ENCODE results near the gene DISP3.

The DISP3 gene

DNA sequence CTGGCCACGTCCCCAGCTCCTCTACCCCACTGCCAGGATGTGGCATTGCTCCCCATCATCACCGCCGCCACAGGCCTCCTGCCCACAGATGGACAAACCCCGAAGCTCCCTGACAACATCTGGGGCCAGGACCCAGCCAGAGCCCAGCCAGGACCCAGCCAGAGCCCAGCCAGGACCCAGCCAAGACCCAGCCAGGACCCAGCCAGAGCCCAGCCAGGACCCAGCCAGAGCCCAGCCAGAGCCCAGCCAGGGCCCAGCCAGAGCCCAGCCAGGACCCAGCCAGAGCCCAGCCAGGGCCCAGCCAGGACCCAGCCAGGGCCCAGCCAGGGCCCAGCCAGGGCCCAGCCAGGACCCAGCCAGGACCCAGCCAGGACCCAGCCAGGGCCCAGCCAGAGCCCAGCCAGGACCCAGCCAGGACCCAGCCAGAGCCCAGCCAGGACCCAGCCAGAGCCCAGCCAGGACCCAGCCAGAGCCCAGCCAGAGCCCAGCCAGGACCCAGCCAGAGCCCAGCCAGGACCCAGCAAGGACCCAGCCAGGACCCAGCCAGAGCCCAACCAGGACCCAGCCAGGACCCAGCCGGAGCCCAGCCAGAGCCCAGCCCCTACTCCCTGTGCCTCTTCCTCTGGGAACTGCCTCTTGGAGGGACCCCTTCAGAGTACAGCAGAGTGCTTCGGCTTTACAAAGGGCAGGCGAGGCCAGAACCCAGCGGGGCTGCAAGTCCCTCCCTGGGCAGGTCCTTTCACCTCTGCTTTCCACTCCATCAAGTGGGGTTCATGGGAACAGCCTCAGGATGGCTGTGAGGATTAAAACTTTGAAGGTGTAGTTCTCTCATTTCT is 43.7 kb downstream of the DISP3 start:
- Mint-ChIP-seq H3K4me3 (no peak overlapping the region), H3K36me3 (ENCODE audit: low read depth) (no peaks in the 10 kb centered on the region), H3K27ac (no peak overlapping the region), H3K4me1 (ENCODE audit: low read depth) (no peaks in the 10 kb centered on the region), H3K9me3 (no peaks in the 10 kb centered on the region), H3K27me3 (no peaks in the 10 kb centered on the region)
- peak; percentile 13 for DNase-seq

DNA sequence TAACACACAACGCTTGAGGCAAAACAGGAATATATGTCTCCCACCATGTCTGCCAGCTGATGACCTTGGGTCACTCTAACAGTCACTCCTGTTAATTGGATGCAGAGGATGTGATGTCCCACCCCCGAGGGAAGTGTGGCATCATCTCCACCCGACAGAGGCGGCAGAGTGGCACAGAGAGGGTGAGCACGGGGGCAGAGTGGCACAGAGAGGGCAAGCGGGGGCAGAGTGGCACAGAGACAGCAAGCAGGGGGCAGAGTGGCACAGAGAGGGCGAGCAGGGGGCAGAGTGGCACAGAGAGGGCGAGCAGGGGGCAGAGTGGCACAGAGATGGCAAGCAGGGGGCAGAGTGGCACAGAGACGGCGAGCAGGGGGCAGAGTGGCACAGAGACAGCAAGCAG is 44.3 kb downstream of the DISP3 start:
- H3K36me3 Mint-ChIP-seq (ENCODE audit: low read depth), result no peaks in the 10 kb centered on the region
- no peak for DNase-seq
- H3K4me3 Mint-ChIP-seq, result no peak overlapping the region
- H3K9me3 Mint-ChIP-seq, result no peaks in the 10 kb centered on the region
- no peak overlapping the region for H3K27ac Mint-ChIP-seq
- H3K4me1 Mint-ChIP-seq (ENCODE audit: low read depth), result no peaks in the 10 kb centered on the region
- H3K27me3 Mint-ChIP-seq, result no peaks in the 10 kb centered on the region

DNA sequence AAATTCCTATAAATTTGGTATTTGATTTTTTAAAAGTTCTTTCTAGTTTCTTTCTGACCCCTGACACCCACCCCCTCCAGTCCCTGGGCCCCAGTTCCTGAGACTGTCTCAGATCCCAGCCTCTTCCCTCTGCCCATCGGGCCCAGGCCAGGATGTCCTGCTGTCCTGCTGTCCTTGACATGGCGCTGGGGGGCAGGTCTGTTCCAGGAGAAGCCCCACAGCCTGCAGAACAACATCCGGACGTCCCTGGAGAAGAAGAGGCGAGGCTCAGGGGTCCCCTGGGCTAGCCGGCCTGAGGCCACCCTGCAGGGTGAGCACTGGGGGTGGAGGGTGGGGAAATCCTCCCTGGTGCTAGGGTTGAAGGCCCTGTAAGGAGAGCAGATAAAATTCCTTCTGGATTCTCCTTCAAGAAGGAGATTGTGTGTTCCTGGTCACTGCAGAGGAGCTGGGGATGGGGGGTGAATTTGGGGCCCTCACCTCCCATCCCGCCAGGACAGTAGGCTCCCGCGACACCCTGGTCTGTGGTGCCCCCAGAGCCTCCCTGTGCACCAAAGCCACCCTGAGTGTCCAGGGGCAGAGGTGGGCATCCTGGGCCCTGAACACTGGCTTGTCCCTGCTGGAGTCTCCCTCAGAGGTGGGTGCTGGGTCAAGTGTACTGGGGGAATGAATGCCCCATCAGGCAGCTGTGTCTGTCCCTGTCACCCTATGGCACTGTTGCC is 45.0 kb downstream of the DISP3 start:
- Mint-ChIP-seq H3K36me3 (ENCODE audit: low read depth) (no peaks in the 10 kb centered on the region), H3K9me3 (no peaks in the 10 kb centered on the region), H3K27me3 (no peaks in the 10 kb centered on the region), H3K27ac (no peak overlapping the region), H3K4me1 (ENCODE audit: low read depth) (no peaks in the 10 kb centered on the region), H3K4me3 (no peak overlapping the region)
- no peak for DNase-seq

- Mint-ChIP-seq H3K27me3 (no peaks in the 10 kb centered on the region), H3K4me1 (ENCODE audit: low read depth) (no peaks in the 10 kb centered on the region), H3K36me3 (ENCODE audit: low read depth) (no peaks in the 10 kb centered on the region), H3K4me3 (no peak overlapping the region), H3K27ac (no peak overlapping the region), H3K9me3 (no peaks in the 10 kb centered on the region)
- no peak for DNase-seq
Observed at GRCh38 chr1:11524465-11525150, 45.7 kb downstream of the DISP3 start.

DNA sequence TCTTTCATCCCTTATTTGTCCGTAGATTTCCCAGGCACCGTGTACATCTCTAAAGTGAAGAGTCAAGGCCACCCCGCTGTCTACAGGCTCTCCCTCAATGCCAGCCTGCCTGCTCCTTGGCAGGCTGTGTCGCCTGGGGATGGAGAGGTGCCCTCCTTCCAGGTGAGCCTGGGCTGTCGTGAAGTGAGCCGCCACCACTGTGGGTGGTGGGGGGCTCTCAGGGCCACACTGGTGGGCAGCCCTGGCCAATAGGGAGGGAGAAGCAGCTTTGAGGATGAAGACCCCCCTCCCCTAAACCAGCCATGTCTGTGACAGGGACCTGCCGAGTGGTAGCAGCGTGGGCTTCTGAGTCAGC is 46.2 kb downstream of the DISP3 start:
- H3K27ac Mint-ChIP-seq, result no peak overlapping the region
- no peak overlapping the region for H3K4me3 Mint-ChIP-seq
- no peaks in the 10 kb centered on the region for H3K36me3 Mint-ChIP-seq (ENCODE audit: low read depth)
- H3K27me3 Mint-ChIP-seq, result no peaks in the 10 kb centered on the region
- no peak for DNase-seq
- no peaks in the 10 kb centered on the region for H3K9me3 Mint-ChIP-seq
- no peaks in the 10 kb centered on the region for H3K4me1 Mint-ChIP-seq (ENCODE audit: low read depth)

GRCh38 chr1:11525516-11525915 is 46.6 kb downstream of the DISP3 start:
- H3K4me1 Mint-ChIP-seq (ENCODE audit: low read depth), result no peaks in the 10 kb centered on the region
- H3K27me3 Mint-ChIP-seq, result no peaks in the 10 kb centered on the region
- no peak overlapping the region for H3K27ac Mint-ChIP-seq
- DNase-seq, result no peak
- no peaks in the 10 kb centered on the region for H3K36me3 Mint-ChIP-seq (ENCODE audit: low read depth)
- no peaks in the 10 kb centered on the region for H3K9me3 Mint-ChIP-seq
- H3K4me3 Mint-ChIP-seq, result no peak overlapping the region

- no peaks in the 10 kb centered on the region for H3K27me3 Mint-ChIP-seq
- H3K4me1 Mint-ChIP-seq (ENCODE audit: low read depth), result no peaks in the 10 kb centered on the region
- no peaks in the 10 kb centered on the region for H3K9me3 Mint-ChIP-seq
- H3K27ac Mint-ChIP-seq, result no peak overlapping the region
- no peaks in the 10 kb centered on the region for H3K36me3 Mint-ChIP-seq (ENCODE audit: low read depth)
- H3K4me3 Mint-ChIP-seq, result no peak overlapping the region
- no peak for DNase-seq
Observed at GRCh38 chr1:11526071-11526895, 47.3 kb downstream of the DISP3 start.

DNA sequence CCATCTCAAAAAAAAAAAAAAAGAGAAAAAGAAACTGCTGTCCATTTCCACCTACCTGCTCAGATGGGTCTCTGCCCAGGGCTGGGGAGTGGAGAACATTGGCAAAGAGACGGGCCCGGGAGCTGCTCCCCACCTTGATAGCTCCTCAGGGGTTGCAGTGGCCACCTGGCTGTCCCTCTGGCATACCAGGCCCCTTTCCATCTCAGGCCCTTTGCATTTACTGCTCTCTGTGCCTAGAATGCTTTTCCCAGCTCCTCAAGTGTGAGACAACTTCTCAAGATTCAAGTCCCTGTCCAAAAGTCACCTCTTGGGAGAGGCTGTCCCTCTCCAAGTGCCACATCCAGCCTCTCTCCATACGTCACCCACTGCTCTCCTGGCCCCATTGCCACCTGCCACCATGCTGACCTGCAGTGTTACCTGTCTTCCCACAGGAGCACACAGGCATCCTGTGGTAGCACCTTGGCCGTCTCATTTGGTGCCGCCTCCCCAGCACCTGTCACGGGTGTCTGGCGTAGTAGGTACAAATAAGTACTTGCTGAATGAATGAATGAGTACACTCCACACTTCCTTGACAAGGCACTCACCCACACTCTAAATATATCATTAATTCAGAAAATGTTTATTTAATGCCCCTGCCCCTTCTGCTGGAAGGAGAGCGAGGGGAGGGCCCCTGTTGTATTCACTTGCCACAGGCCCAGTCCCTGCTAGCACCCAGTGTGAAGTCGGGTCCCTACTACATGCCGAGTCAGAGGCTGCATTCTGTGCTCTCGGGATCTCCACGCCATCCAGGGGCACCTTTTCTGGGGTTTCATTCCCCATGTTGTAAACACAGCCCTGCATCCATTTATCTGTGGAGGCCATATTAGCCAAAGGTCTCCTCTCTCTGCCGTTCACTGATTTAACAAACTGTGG is 48.8 kb downstream of the DISP3 start:
- Mint-ChIP-seq H3K27me3 (no peaks in the 10 kb centered on the region), H3K36me3 (ENCODE audit: low read depth) (no peaks in the 10 kb centered on the region), H3K4me1 (ENCODE audit: low read depth) (no peaks in the 10 kb centered on the region), H3K27ac (no peak overlapping the region), H3K9me3 (no peaks in the 10 kb centered on the region), H3K4me3 (no peak overlapping the region)
- DNase-seq, result no peak

- no peaks in the 10 kb centered on the region for H3K36me3 Mint-ChIP-seq (ENCODE audit: low read depth)
- H3K9me3 Mint-ChIP-seq, result no peaks in the 10 kb centered on the region
- H3K4me3 Mint-ChIP-seq, result no peak overlapping the region
- no peaks in the 10 kb centered on the region for H3K27me3 Mint-ChIP-seq
- H3K27ac Mint-ChIP-seq, result no peak overlapping the region
- DNase-seq, result no peak
- no peaks in the 10 kb centered on the region for H3K4me1 Mint-ChIP-seq (ENCODE audit: low read depth)
Observed at GRCh38 chr1:11528611-11529261, 49.8 kb downstream of the DISP3 start.

DNA sequence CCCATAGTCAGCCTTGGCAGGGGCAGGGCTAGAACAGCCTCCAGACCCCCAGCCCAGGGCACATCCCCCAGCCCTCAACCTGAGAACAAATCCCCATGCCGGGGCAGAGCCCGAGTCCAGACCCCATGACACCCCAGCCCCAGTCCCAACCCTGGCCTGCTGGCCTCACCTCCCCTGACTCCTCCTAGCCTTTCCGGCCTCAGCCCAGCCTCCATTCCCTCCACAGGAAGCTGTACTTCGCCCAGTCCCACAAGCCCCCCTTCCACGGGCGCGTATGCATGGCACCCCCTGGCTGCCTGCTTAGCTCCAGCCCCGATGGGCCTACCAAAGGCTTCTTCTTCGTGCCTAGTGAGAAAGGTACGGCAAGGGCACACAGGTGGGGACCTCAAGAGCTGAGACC is 50.4 kb downstream of the DISP3 start:
- Mint-ChIP-seq H3K4me1 (ENCODE audit: low read depth) (no peaks in the 10 kb centered on the region), H3K9me3 (no peaks in the 10 kb centered on the region), H3K27ac (no peak overlapping the region), H3K36me3 (ENCODE audit: low read depth) (no peaks in the 10 kb centered on the region), H3K27me3 (no peaks in the 10 kb centered on the region), H3K4me3 (no peak overlapping the region)
- DNase-seq, result no peak

GRCh38 chr1:11529763-11530730 is 51.1 kb downstream of the DISP3 start:
- H3K9me3 Mint-ChIP-seq, result no peaks in the 10 kb centered on the region
- no peak for DNase-seq
- no peak overlapping the region for H3K4me3 Mint-ChIP-seq
- H3K36me3 Mint-ChIP-seq (ENCODE audit: low read depth), result no peaks in the 10 kb centered on the region
- no peaks in the 10 kb centered on the region for H3K27me3 Mint-ChIP-seq
- no peak overlapping the region for H3K27ac Mint-ChIP-seq
- no peaks in the 10 kb centered on the region for H3K4me1 Mint-ChIP-seq (ENCODE audit: low read depth)

DNA sequence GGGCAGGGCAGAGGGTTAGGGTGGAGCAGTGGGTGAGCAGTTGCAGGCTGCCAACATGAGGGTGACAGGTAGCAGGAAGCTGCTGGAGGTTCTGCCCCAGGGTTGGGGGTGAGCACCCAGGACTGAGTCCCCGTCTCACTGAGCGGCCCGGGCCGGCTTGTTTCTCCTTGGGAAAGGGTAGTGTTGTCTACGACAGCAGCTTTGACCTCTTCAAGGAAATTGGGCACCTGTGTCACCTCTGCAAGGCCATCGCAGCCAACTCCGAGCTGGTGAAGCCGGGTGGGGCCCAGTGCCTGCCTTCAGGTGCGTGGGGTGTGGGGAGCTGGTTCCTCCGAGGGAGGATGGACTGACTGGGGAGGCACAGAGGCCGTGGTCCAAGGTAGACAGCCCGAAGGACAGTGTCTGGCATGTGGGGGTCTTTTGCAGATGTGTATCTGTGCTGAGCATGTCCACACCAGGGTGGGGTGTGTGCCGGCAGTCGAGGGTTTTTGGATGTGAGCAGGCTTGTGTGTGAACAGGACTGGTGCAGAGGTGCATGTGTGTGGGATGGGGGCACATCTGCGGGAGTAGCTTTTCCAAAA is 51.9 kb downstream of the DISP3 start:
- Mint-ChIP-seq H3K4me3 (no peak overlapping the region), H3K27ac (no peak overlapping the region), H3K27me3 (no peaks in the 10 kb centered on the region), H3K9me3 (no peaks in the 10 kb centered on the region), H3K36me3 (ENCODE audit: low read depth) (no peaks in the 10 kb centered on the region), H3K4me1 (ENCODE audit: low read depth) (no peaks in the 10 kb centered on the region)
- no peak for DNase-seq

All from activated T-cell treated with anti-CD3 and anti-CD28 coated beads, Interleukin-2, amount 50 U/mL, for 24 hours (primary cell).